NCI-H69 (cell line): ENCODE data around the gene SH3GL1.

Experiments used
- DNase-seq: peaks from one replicate; lab custom pipeline; 2025; lab: John Stamatoyannopoulos, UW

Gene SH3GL1

GRCh38 chr19:4375164-4376027 lies 25.0 kb downstream of the SH3GL1 start:
- peak; percentile 42 for DNase-seq

- DNase-seq: no peak
Observed at GRCh38 chr19:4374498-4375163, 25.7 kb downstream of the SH3GL1 start.

- no peak for DNase-seq
Observed at GRCh38 chr19:4373601-4374497, 26.5 kb downstream of the SH3GL1 start.

GRCh38 chr19:4373013-4373367 lies 27.4 kb downstream of the SH3GL1 start:
- DNase-seq: no peak

- no peak for DNase-seq
Observed at GRCh38 chr19:4372165-4373012, 28.0 kb downstream of the SH3GL1 start.

GRCh38 chr19:4371247-4372164 lies 28.8 kb downstream of the SH3GL1 start:
- DNase-seq: no peak

- DNase-seq: no peak
Observed at GRCh38 chr19:4370418-4371041, 29.8 kb downstream of the SH3GL1 start.

GRCh38 chr19:4369888-4370260 lies 30.5 kb downstream of the SH3GL1 start:
- no peak for DNase-seq

- no peak for DNase-seq
Observed at GRCh38 chr19:4369109-4369887, 31.0 kb downstream of the SH3GL1 start.

GRCh38 chr19:4368128-4368820 lies 32.1 kb downstream of the SH3GL1 start:
- DNase-seq: no peak

- no peak for DNase-seq
Observed at GRCh38 chr19:4367781-4368127, 32.6 kb downstream of the SH3GL1 start.

- no peak for DNase-seq
Observed at GRCh38 chr19:4367336-4367723, 33.0 kb downstream of the SH3GL1 start.

GRCh38 chr19:4366666-4367335 lies 33.5 kb downstream of the SH3GL1 start:
- no peak for DNase-seq

GRCh38 chr19:4365791-4366665 lies 34.3 kb downstream of the SH3GL1 start:
- no peak for DNase-seq

GRCh38 chr19:4365341-4365740 lies 35.0 kb downstream of the SH3GL1 start:
- DNase-seq: no peak

GRCh38 chr19:4363571-4364304 lies 36.6 kb downstream of the SH3GL1 start:
- no peak for DNase-seq
